ENCODE measurements around the gene MOSPD3.
A peak's percentile ranks its signal among the peaks of the same experiment; 100 is the strongest.

MOSPD3 gene

GRCh38 chr7:100620239-100620638 is 7.9 kb downstream of the MOSPD3 start:
- Mint-ChIP-seq H3K4me1 (ENCODE audit: low read depth) (no peaks in the 10 kb centered on the region), H3K9me3 (no peaks in the 10 kb centered on the region), H3K27me3 (no peaks in the 10 kb centered on the region), H3K4me3 (no peak overlapping the region), H3K27ac (no peak overlapping the region), H3K36me3 (ENCODE audit: low read depth) (no peaks in the 10 kb centered on the region)
- no peak for DNase-seq

GRCh38 chr7:100620804-100621203 is 8.5 kb downstream of the MOSPD3 start:
- H3K9me3 Mint-ChIP-seq: no peaks in the 10 kb centered on the region
- H3K4me1 Mint-ChIP-seq (ENCODE audit: low read depth): peaks cover 2% of the 10 kb centered on the region
- no peaks in the 10 kb centered on the region for H3K36me3 Mint-ChIP-seq (ENCODE audit: low read depth)
- H3K27ac Mint-ChIP-seq: no peak overlapping the region
- DNase-seq: no peak
- no peaks in the 10 kb centered on the region for H3K27me3 Mint-ChIP-seq
- no peak overlapping the region for H3K4me3 Mint-ChIP-seq

- Mint-ChIP-seq H3K36me3 (ENCODE audit: low read depth) (no peaks in the 10 kb centered on the region), H3K4me1 (ENCODE audit: low read depth) (peaks cover 9% of the 10 kb centered on the region), H3K27me3 (no peaks in the 10 kb centered on the region), H3K9me3 (no peaks in the 10 kb centered on the region), H3K4me3 (no peak overlapping the region), H3K27ac (no peak overlapping the region)
- DNase-seq: no peak
Observed at GRCh38 chr7:100621554-100621953, 9.2 kb downstream of the MOSPD3 start.

GRCh38 chr7:100623951-100624824 is 11.8 kb downstream of the MOSPD3 start:
- H3K27ac Mint-ChIP-seq: no peak overlapping the region
- no peak for DNase-seq
- H3K4me3 Mint-ChIP-seq: no peak overlapping the region
- no peaks in the 10 kb centered on the region for H3K9me3 Mint-ChIP-seq
- peaks cover 21% of the 10 kb centered on the region for H3K4me1 Mint-ChIP-seq (ENCODE audit: low read depth)
- H3K27me3 Mint-ChIP-seq: no peaks in the 10 kb centered on the region
- H3K36me3 Mint-ChIP-seq (ENCODE audit: low read depth): peaks cover 6% of the 10 kb centered on the region

GRCh38 chr7:100626055-100626454 is 13.7 kb downstream of the MOSPD3 start:
- Mint-ChIP-seq H3K27ac (peak overlapping the region; percentile 44), H3K9me3 (no peaks in the 10 kb centered on the region), H3K36me3 (ENCODE audit: low read depth) (peaks cover 10% of the 10 kb centered on the region), H3K4me1 (ENCODE audit: low read depth) (peaks cover 27% of the 10 kb centered on the region), H3K4me3 (peak overlapping the region; percentile 76), H3K27me3 (no peaks in the 10 kb centered on the region)
- no peak for DNase-seq

GRCh38 chr7:100626530-100627237 is 14.3 kb downstream of the MOSPD3 start:
- Mint-ChIP-seq H3K27ac (peak overlapping the region; percentile 81), H3K36me3 (ENCODE audit: low read depth) (peaks cover 10% of the 10 kb centered on the region), H3K4me3 (peak overlapping the region; percentile 76), H3K4me1 (ENCODE audit: low read depth) (peaks cover 27% of the 10 kb centered on the region), H3K9me3 (no peaks in the 10 kb centered on the region), H3K27me3 (no peaks in the 10 kb centered on the region)
- peak; percentile 90 for DNase-seq

- Mint-ChIP-seq H3K4me1 (ENCODE audit: low read depth) (peaks cover 30% of the 10 kb centered on the region), H3K27ac (peak overlapping the region; percentile 37), H3K27me3 (no peaks in the 10 kb centered on the region), H3K4me3 (peak overlapping the region; percentile 76), H3K36me3 (ENCODE audit: low read depth) (peaks cover 10% of the 10 kb centered on the region), H3K9me3 (no peaks in the 10 kb centered on the region)
- DNase-seq: no peak
Observed at GRCh38 chr7:100627238-100627549, 14.9 kb downstream of the MOSPD3 start.

- no peak overlapping the region for H3K4me3 Mint-ChIP-seq
Observed at GRCh38 chr7:100629117-100629716, 16.9 kb downstream of the MOSPD3 start.

GRCh38 chr7:100630066-100630465 is 17.7 kb downstream of the MOSPD3 start:
- H3K27me3 Mint-ChIP-seq: no peaks in the 10 kb centered on the region
- no peak overlapping the region for H3K4me3 Mint-ChIP-seq
- H3K36me3 Mint-ChIP-seq (ENCODE audit: low read depth): peaks cover 14% of the 10 kb centered on the region
- H3K4me1 Mint-ChIP-seq (ENCODE audit: low read depth): peaks cover 48% of the 10 kb centered on the region
- no peak overlapping the region for H3K27ac Mint-ChIP-seq
- no peaks in the 10 kb centered on the region for H3K9me3 Mint-ChIP-seq
- DNase-seq: no peak

More at GRCh38 chr7:100629117-100629716, 16.9 kb downstream of the MOSPD3 start:
- Mint-ChIP-seq H3K27ac (no peak overlapping the region), H3K36me3 (ENCODE audit: low read depth) (peaks cover 14% of the 10 kb centered on the region), H3K4me1 (ENCODE audit: low read depth) (peaks cover 43% of the 10 kb centered on the region), H3K27me3 (no peaks in the 10 kb centered on the region), H3K9me3 (no peaks in the 10 kb centered on the region)
- DNase-seq: no peak

GRCh38 chr7:100632951-100633717 is 20.8 kb downstream of the MOSPD3 start:
- Mint-ChIP-seq H3K4me1 (ENCODE audit: low read depth) (peaks cover 31% of the 10 kb centered on the region), H3K9me3 (no peaks in the 10 kb centered on the region), H3K4me3 (peak overlapping the region; percentile 83), H3K36me3 (ENCODE audit: low read depth) (peaks cover 20% of the 10 kb centered on the region), H3K27ac (peak overlapping the region; percentile 94), H3K27me3 (no peaks in the 10 kb centered on the region)
- DNase-seq: peak; percentile 84

- Mint-ChIP-seq H3K27ac (no peak overlapping the region), H3K4me3 (no peak overlapping the region), H3K4me1 (ENCODE audit: low read depth) (no peaks in the 10 kb centered on the region), H3K36me3 (ENCODE audit: low read depth) (peaks cover 7% of the 10 kb centered on the region), H3K27me3 (no peaks in the 10 kb centered on the region), H3K9me3 (no peaks in the 10 kb centered on the region)
- DNase-seq: no peak
Observed at GRCh38 chr7:100639995-100640516, 27.7 kb downstream of the MOSPD3 start.

- Mint-ChIP-seq H3K4me1 (ENCODE audit: low read depth) (no peaks in the 10 kb centered on the region), H3K4me3 (no peak overlapping the region), H3K9me3 (no peaks in the 10 kb centered on the region), H3K27me3 (no peaks in the 10 kb centered on the region), H3K36me3 (ENCODE audit: low read depth) (peaks cover 5% of the 10 kb centered on the region), H3K27ac (no peak overlapping the region)
- no peak for DNase-seq
Observed at GRCh38 chr7:100640517-100641440, 28.4 kb downstream of the MOSPD3 start.

GRCh38 chr7:100641463-100641859 is 29.1 kb downstream of the MOSPD3 start, which contains the start of gene TFR2:
Gene TFR2 (minus strand): TSS chr7:100641552. CDS start chr7:100641509, 43 bp downstream.
- H3K4me3 Mint-ChIP-seq: no peak within 1 kb of the TSS
- H3K4me1 Mint-ChIP-seq (ENCODE audit: low read depth): no peaks in the 10 kb centered on the region
- peaks cover 3% of the 10 kb centered on the region for H3K36me3 Mint-ChIP-seq (ENCODE audit: low read depth)
- H3K27me3 Mint-ChIP-seq: no peaks in the 10 kb centered on the region
- no peaks in the 10 kb centered on the region for H3K9me3 Mint-ChIP-seq
- DNase-seq: no peak
- H3K27ac Mint-ChIP-seq: no peak within 1 kb of the TSS
